A673 (cell line): ENCODE data around the gene ANK2.

Source experiments
- CTCF ChIP-seq: fragments of 300-800, 200-600 bp; sonication (generic); conservative IDR thresholded peaks from 2 replicates; pipeline ENCODE4 v1.5.1; 2017; ENCODE audit warnings: low read depth, mild to moderate bottlenecking, antibody characterized with exemption, low read length, moderate library complexity, mixed read lengths
- EZH2 ChIP-seq: fragments of 200-600 bp; sonication (generic); IDR thresholded peaks from 2 replicates; pipeline ENCODE4 v1.6.1; 2017; ENCODE audit warnings: borderline replicate concordance, low read depth, mild to moderate bottlenecking, mixed read lengths, antibody characterized with exemption, low read length; ENCODE audit not compliant: poor library complexity, severe bottlenecking

GRCh38 chr4:113103556-113103955 is 54.1 kb downstream of the ANK2 start:
- TF ChIP-seq CTCF (no peak), EZH2 (no peak)
